ENCODE measurements around the gene PPP2R2C. TPM values are rescaled to one million over a fixed set of nuclear protein-coding genes. Genes with fewer than 3 reads are reported as not detected.

The PPP2R2C gene
- total RNA-seq, 2 donors from 2014 or later: 0.66 to 0.78 TPM

DNA sequence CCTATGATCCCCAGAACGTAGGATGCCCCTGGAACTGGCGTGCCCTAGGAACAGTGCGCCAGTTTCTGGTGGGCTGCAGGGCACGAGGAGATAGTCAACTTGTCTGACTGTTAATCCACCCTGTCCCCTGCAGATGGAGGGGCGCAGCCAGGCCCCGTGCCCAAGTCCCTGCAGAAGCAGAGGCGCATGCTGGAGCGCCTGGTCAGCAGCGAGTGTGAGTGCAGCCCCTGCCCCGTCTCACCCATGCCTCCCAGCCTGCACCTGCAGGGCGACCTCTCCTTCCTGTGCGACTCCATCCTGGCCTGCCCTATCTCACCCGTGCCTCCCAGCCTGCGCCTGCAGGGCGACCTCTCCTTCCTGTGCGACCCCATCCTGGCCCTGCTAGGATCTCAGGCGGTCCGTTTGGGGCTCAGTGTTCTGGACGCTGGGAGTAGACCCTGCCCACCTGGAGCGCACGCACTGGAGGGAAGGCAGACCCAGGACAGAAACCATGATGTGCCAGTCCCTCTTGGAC lies 180.6 kb downstream of the PPP2R2C start:
- 84 to 100% methylated on average over 4 to 16 of the region's 21 CpGs for WGBS, 2 donors
- Histone ChIP-seq H3K27ac (no peak overlapping the region), H3K4me3 (no peak overlapping the region), H3K36me3 (replicated peaks in 1 of 2; ENCODE audit: insufficient read depth in 1 of 2, low read depth in 2 of 2) (peaks cover 0 to 16% of the 10 kb centered on the region in 2 donors), H3K9me3 (no peaks in the 10 kb centered on the region), H3K27me3 (no peaks in the 10 kb centered on the region), H3K4me1 (no peaks in the 10 kb centered on the region)
- DNase-seq (no peak), ATAC-seq (no peak)
- no peak for TF ChIP-seq POLR2A (IDR thresholded peaks at IDR 0.05)
- TF ChIP-seq, protein P1, sequence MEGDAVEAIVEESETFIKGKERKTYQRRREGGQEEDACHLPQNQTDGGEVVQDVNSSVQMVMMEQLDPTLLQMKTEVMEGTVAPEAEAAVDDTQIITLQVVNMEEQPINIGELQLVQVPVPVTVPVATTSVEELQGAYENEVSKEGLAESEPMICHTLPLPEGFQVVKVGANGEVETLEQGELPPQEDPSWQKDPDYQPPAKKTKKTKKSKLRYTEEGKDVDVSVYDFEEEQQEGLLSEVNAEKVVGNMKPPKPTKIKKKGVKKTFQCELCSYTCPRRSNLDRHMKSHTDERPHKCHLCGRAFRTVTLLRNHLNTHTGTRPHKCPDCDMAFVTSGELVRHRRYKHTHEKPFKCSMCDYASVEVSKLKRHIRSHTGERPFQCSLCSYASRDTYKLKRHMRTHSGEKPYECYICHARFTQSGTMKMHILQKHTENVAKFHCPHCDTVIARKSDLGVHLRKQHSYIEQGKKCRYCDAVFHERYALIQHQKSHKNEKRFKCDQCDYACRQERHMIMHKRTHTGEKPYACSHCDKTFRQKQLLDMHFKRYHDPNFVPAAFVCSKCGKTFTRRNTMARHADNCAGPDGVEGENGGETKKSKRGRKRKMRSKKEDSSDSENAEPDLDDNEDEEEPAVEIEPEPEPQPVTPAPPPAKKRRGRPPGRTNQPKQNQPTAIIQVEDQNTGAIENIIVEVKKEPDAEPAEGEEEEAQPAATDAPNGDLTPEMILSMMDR (IDR thresholded peaks at IDR 0.05): no peak
- intact Hi-C loops (cut with DNase I): no loop called here

- no peak overlapping the region for H3K27ac ChIP-seq
- peaks cover 0 to 16% of the 10 kb centered on the region in 2 donors for H3K36me3 ChIP-seq (replicated peaks in 1 of 2; ENCODE audit: insufficient read depth in 1 of 2, low read depth in 2 of 2)
- no peak overlapping the region for H3K4me3 ChIP-seq
- no peaks in the 10 kb centered on the region for H3K9me3 ChIP-seq
- DNase-seq: no peak
- TF ChIP-seq POLR2A (IDR thresholded peaks at IDR 0.05): no peak
- TF ChIP-seq, protein P1 (IDR thresholded peaks at IDR 0.05): no peak
- 86 to 90% methylated on average over 16 to 24 of the region's 25 CpGs for WGBS, 2 donors
- ATAC-seq: no peak
- intact Hi-C loops (cut with DNase I): no loop called here
- H3K4me1 ChIP-seq: no peaks in the 10 kb centered on the region
- no peaks in the 10 kb centered on the region for H3K27me3 ChIP-seq
Measured at GRCh38 chr4:6290769-6291547, 181.5 kb downstream of the PPP2R2C start.

DNA sequence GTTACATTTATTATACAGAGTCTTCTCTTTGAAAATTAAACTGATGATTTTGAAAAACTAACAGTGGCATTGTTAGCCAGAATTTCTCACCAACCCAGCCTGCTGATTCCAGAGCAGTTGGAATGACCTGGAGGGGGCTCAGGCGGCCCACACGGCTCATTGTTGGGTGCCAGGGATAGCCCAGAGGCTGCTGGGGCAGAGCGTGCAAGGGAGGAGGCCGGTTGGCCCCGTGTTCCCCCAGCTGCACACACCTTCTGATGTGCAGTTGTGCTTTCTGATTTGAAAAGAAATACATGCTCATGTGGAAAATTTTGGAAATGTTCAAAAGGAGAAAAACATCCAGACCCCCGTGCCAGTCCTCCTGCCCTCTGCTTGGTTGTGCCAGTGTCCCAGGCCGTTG lies 182.2 kb downstream of the PPP2R2C start:
- ATAC-seq: no peak
- DNase-seq: no peak
- no peak overlapping the region for H3K27ac ChIP-seq
- H3K4me3 ChIP-seq: no peak overlapping the region
- intact Hi-C loops (cut with DNase I): no loop called here
- WGBS, 2 donors: 79 to 84% methylated on average over 6 to 7 of the region's 7 CpGs
- H3K9me3 ChIP-seq: no peaks in the 10 kb centered on the region
- H3K27me3 ChIP-seq: no peaks in the 10 kb centered on the region
- H3K4me1 ChIP-seq: no peaks in the 10 kb centered on the region
- no peak for TF ChIP-seq POLR2A (IDR thresholded peaks at IDR 0.05)
- TF ChIP-seq, protein P1 (IDR thresholded peaks at IDR 0.05): no peak
- peaks cover 0 to 16% of the 10 kb centered on the region in 2 donors for H3K36me3 ChIP-seq (replicated peaks in 1 of 2; ENCODE audit: insufficient read depth in 1 of 2, low read depth in 2 of 2)

DNA sequence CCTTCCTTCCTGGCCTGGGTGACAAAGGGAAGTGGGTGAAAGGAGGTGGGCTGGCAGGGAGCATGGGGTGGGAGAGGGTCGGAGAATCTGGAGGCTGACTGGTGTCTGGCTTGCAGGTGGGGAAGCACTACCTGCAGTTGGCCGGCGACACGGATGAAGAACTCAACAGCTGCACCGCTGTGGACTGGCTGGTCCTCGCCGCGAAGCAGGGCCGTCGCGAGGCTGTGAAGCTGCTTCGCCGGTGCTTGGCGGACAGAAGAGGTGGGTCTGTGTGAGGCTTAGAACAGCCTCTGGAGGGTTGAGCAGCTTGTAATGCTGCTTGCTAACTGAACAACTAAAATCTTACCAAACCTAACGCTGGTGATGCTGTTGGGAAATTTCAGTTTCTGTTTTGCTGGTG lies 183.5 kb downstream of the PPP2R2C start:
- intact Hi-C loops (cut with DNase I): no loop called here
- H3K9me3 ChIP-seq: no peaks in the 10 kb centered on the region
- no peak overlapping the region for H3K4me3 ChIP-seq
- H3K27me3 ChIP-seq: no peaks in the 10 kb centered on the region
- H3K36me3 ChIP-seq (replicated peaks in 1 of 2; ENCODE audit: insufficient read depth in 1 of 2, low read depth in 2 of 2): peaks cover 0 to 16% of the 10 kb centered on the region in 2 donors
- TF ChIP-seq POLR2A (IDR thresholded peaks at IDR 0.05): no peak
- TF ChIP-seq, protein P1 (IDR thresholded peaks at IDR 0.05): no peak
- no peak overlapping the region for H3K27ac ChIP-seq
- 93 to 95% methylated on average over 12 to 15 of the region's 15 CpGs for WGBS, 2 donors
- ATAC-seq: no peak
- H3K4me1 ChIP-seq: no peaks in the 10 kb centered on the region
- no peak for DNase-seq

Measured in body of pancreas (tissue), 4 donors.